ENCODE data around the gene TM4SF20. TPM values are rescaled to one million over a fixed set of nuclear protein-coding genes. Genes with fewer than 3 reads are reported as not detected.

The TM4SF20 gene
- total and polyA plus RNA-seq, 10 of the 15 experiments (the other 5 are each of a cell fraction or from before 2014, with no cell fraction given) = 0.04 to 0.07 TPM; not detected in 8

GRCh38 chr2:227411320-227411989, 32.3 kb upstream of the TM4SF20 start (continued):
- TF ChIP-seq TCF12 (IDR thresholded peaks at IDR 0.05; ENCODE audit: low read depth, low read length) (0 out of 2 replicates have a peak, but pooled peaks have one; percentile 60), E2F4 (IDR thresholded peaks at IDR 0.05; ENCODE audit: low read depth, low read length) (no peak), SIX5 (IDR thresholded peaks at IDR 0.05; ENCODE audit: low read depth, low read length, severe bottlenecking) (no peak), NFIC (IDR thresholded peaks at IDR 0.05; ENCODE audit: low read depth, low read length) (peak; percentile 94), CEBPZ (IDR thresholded peaks at IDR 0.05; ENCODE audit: low read depth, low read length) (no peak), NBN (IDR thresholded peaks at IDR 0.05) (peak; percentile 88), CEBPB (IDR thresholded peaks at IDR 0.05; ENCODE audit: borderline replicate concordance in 1 of 2, low read depth in 2 of 2, low read length in 2 of 2) (peak in 1 of 2 experiments; percentile 37; a peak in 1 of 4 replicates), RAD21 (IDR thresholded peaks at IDR 0.05; ENCODE audit: insufficient read depth, low read depth, low read length) (no peak), NR2C1 (IDR thresholded peaks at IDR 0.05) (no peak), SUPT20H (IDR thresholded peaks at IDR 0.05; ENCODE audit: borderline replicate concordance, control insufficient read depth, low read depth, low read length) (no peak), ZBTB4 (CRISPR knock-in tag; IDR thresholded peaks at IDR 0.05) (no peak), MXI1 (IDR thresholded peaks at IDR 0.05; ENCODE audit: low read depth, low read length) (no peak; the same call in 1 of the 2 replicates), NFYA (IDR thresholded peaks at IDR 0.05; ENCODE audit: borderline replicate concordance, low read depth, low read length) (no peak), ZNF592 (IDR thresholded peaks at IDR 0.05) (no peak), KLF5 (IDR thresholded peaks at IDR 0.05; ENCODE audit: partially characterized antibody) (no peak), STAT3 (IDR thresholded peaks at IDR 0.05; ENCODE audit: low read depth, low read length) (no peak), SP1 (IDR thresholded peaks at IDR 0.05; ENCODE audit: low read depth, low read length) (no peak), ZNF622 (IDR thresholded peaks at IDR 0.05) (no peak), POLR2A (IDR thresholded peaks at IDR 0.05; ENCODE audit: low read depth, low read length) (no peak)

Measured in GM12878 (cell line).